H1 (cell line): ENCODE results near the gene NRXN2. TPM values are rescaled to one million over a fixed set of nuclear protein-coding genes. Genes with fewer than 3 reads are reported as not detected.

Experiments
- CTCF ChIA-PET: fragments of 300-600 bp; sonication (Branson Sonifier 250); formaldehyde crosslinking; loops from one replicate; lab custom pipeline; 2021; ENCODE audit not compliant: partially characterized antibody; lab: Charles Lee
- POLR2A ChIA-PET: fragments of 300-600 bp; sonication (Branson Sonifier 250); formaldehyde crosslinking; loops from one replicate; lab custom pipeline; 2021; ENCODE audit warnings: inconsistent platforms; ENCODE audit not compliant: partially characterized antibody; lab: Charles Lee
- DNase-seq, 2 experiments: peaks; one replicate each; pipeline versions ENCODE4 v3.0.0 to v3.0.0-alpha.2; 2010 to 2022; ENCODE audit warnings: low spot score in 2 of 2, low read depth in 1 of 2, mixed read lengths in 1 of 2
- FAIRE-seq: peaks from 2 replicates; lab custom pipeline; 2011; peaks lifted over from hg19 to GRCh38; lab: Jason Lieb, UNC
- H2AFZ ChIP-seq: 2 replicates; pipeline ENCODE4 v1.8.1; 2012; ENCODE audit warnings: low read length, inconsistent platforms
- H2AK5ac ChIP-seq: 2 replicates; pipeline ENCODE4 v1.6.1; 2013; ENCODE audit warnings: low read depth, low read length
- H2BK120ac ChIP-seq: replicated peaks from 2 replicates; pipeline ENCODE3; 2013; ENCODE audit warnings: low read depth, low read length, inconsistent platforms
- H2BK12ac ChIP-seq: 2 replicates; pipeline ENCODE4 v1.6.1; 2013; ENCODE audit warnings: low read depth, low read length
- H2BK15ac ChIP-seq: 2 replicates; pipeline ENCODE4 v1.6.1; 2013; ENCODE audit warnings: low read length
- H2BK20ac ChIP-seq: 2 replicates; pipeline ENCODE4 v1.6.1; 2013; ENCODE audit warnings: low read length
- H2BK5ac ChIP-seq: 2 replicates; pipeline ENCODE4 v1.6.1; 2013; ENCODE audit warnings: low read depth, low read length
- H3K14ac ChIP-seq: 2 replicates; pipeline ENCODE4 v1.6.1; 2013; ENCODE audit warnings: inconsistent platforms; ENCODE audit not compliant: insufficient read length
- H3K18ac ChIP-seq: 2 replicates; pipeline ENCODE4 v1.6.1; 2013; ENCODE audit warnings: low read length; ENCODE audit errors: extremely low read depth
- H3K23ac ChIP-seq: 2 replicates; pipeline ENCODE4 v1.6.1; 2013; ENCODE audit warnings: inconsistent platforms; ENCODE audit not compliant: insufficient read length
- H3K23me2 ChIP-seq: 2 replicates; pipeline ENCODE4 v1.6.1; 2013; ENCODE audit warnings: low read depth, low read length
- H3K27ac ChIP-seq: 2 replicates; pipeline ENCODE4 v1.6.1; 2011; ENCODE audit warnings: low read depth, low read length, inconsistent platforms
- H3K27me3 ChIP-seq, 4 experiments: replicated peaks in 1 of 4; 1 replicate in 1 of 4; 2 replicates in 3 of 4; pipeline versions ENCODE4 v1.6.1 to v1.8.1; 2011 to 2013; ENCODE audit warnings: low read length in 3 of 4, mild to moderate bottlenecking in 3 of 4, inconsistent platforms in 2 of 4, mixed read lengths in 2 of 4, moderate library complexity in 1 of 4; ENCODE audit not compliant: control insufficient read depth in 3 of 4, insufficient read depth in 3 of 4; ENCODE audit errors: extremely low read depth in 1 of 4
- H3K36me3 ChIP-seq, 4 experiments: 2 replicates each; pipeline versions ENCODE4 v1.6.1 to v1.8.1; 2011 to 2013; ENCODE audit warnings: mild to moderate bottlenecking in 4 of 4, low read length in 3 of 4, moderate library complexity in 2 of 4, control low read depth in 1 of 4, inconsistent platforms in 1 of 4; ENCODE audit not compliant: insufficient read depth in 4 of 4, control insufficient read depth in 2 of 4
- H3K4ac ChIP-seq: replicated peaks from 2 replicates; pipeline ENCODE3; 2013; ENCODE audit warnings: low read length, low read depth, mixed read lengths, inconsistent platforms; ENCODE audit not compliant: insufficient read length
- H3K4me1 ChIP-seq, 4 experiments: replicated peaks in 1 of 4; 1 replicate in 1 of 4; 2 replicates in 3 of 4; pipeline versions ENCODE4 v1.6.1 to v1.8.1; 2011 to 2013; ENCODE audit warnings: low read length in 3 of 4, inconsistent platforms in 2 of 4, mixed read lengths in 1 of 4; ENCODE audit not compliant: insufficient read depth in 4 of 4, control insufficient read depth in 3 of 4
- H3K4me2 ChIP-seq, 2 experiments: 2 replicates each; pipeline versions ENCODE4 v1.6.1 to v1.8.1; 2011 to 2013; ENCODE audit warnings: low read depth in 2 of 2, low read length in 2 of 2, control low read depth in 1 of 2, inconsistent platforms in 1 of 2, mild to moderate bottlenecking in 1 of 2; ENCODE audit not compliant: insufficient read depth in 1 of 2
- H3K4me3 ChIP-seq, 4 experiments: fragments of 200-600, 300-600 bp in 1 of 4; sonication (generic), shearing (Covaris generic), sonication (Bioruptor Twin) in 1 of 4; 2 replicates each; pipeline versions ENCODE4 v1.5.1 to v1.8.1; 2011 to 2016; ENCODE audit warnings: low read length in 4 of 4, low read depth in 3 of 4, control low read depth in 2 of 4, inconsistent platforms in 2 of 4, mild to moderate bottlenecking in 2 of 4, mixed read lengths in 1 of 4, moderate library complexity in 1 of 4; ENCODE audit not compliant: insufficient read depth in 2 of 4; ENCODE audit errors: extremely low read depth in 1 of 4
- H3K56ac ChIP-seq: replicated peaks from 2 replicates; pipeline ENCODE3; 2013; ENCODE audit warnings: low read depth, mild to moderate bottlenecking, mixed read lengths, low read length, inconsistent platforms; ENCODE audit not compliant: insufficient read length
- H3K79me1 ChIP-seq: 2 replicates; pipeline ENCODE4 v1.6.1; 2013; ENCODE audit warnings: low read depth, low read length, control low read depth
- H3K79me2 ChIP-seq, 2 experiments: 2 replicates each; pipeline versions ENCODE4 v1.6.1 to v1.8.1; 2012 to 2013; ENCODE audit warnings: low read length in 2 of 2, mild to moderate bottlenecking in 2 of 2, inconsistent platforms in 1 of 2; ENCODE audit not compliant: insufficient read depth in 2 of 2, control insufficient read depth in 1 of 2
- H3K9ac ChIP-seq, 4 experiments: replicated peaks in 1 of 4; 1 replicate in 1 of 4; 2 replicates in 3 of 4; pipeline versions ENCODE4 v1.6.1 to v1.8.1; 2011 to 2013; ENCODE audit warnings: low read depth in 3 of 4, low read length in 3 of 4, control low read depth in 2 of 4, mild to moderate bottlenecking in 2 of 4, moderate library complexity in 2 of 4, inconsistent platforms in 1 of 4; ENCODE audit errors: extremely low read depth in 1 of 4
- H3K9me3 ChIP-seq, 2 experiments: 2 replicates each; pipeline versions ENCODE4 v1.6.1 to v1.8.1; 2012 to 2013; ENCODE audit warnings: mild to moderate bottlenecking in 2 of 2, moderate library complexity in 2 of 2, control low read depth in 1 of 2, inconsistent platforms in 1 of 2, low read depth in 1 of 2, low read length in 1 of 2, mixed read lengths in 1 of 2; ENCODE audit not compliant: insufficient read depth in 2 of 2
- H4K20me1 ChIP-seq, 2 experiments: replicated peaks in 1 of 2; 2 replicates each; pipeline versions ENCODE3 to v1.8.1; 2011 to 2013; ENCODE audit warnings: inconsistent platforms in 2 of 2, low read length in 2 of 2, mild to moderate bottlenecking in 1 of 2; ENCODE audit not compliant: insufficient read depth in 2 of 2, control insufficient read depth in 1 of 2
- H4K5ac ChIP-seq: 2 replicates; pipeline ENCODE4 v1.6.1; 2013; ENCODE audit warnings: low read length, low read depth, mixed read lengths, inconsistent platforms; ENCODE audit not compliant: insufficient read length
- H4K8ac ChIP-seq: 2 replicates; pipeline ENCODE4 v1.8.0; 2013; ENCODE audit warnings: mild to moderate bottlenecking, moderate library complexity, low read length, inconsistent platforms; ENCODE audit not compliant: insufficient read depth; ENCODE audit errors: extremely low read depth
- H4K91ac ChIP-seq: replicated peaks from 2 replicates; pipeline ENCODE3; 2013; ENCODE audit warnings: low read length, mixed read lengths, inconsistent platforms; ENCODE audit not compliant: insufficient read length
- SIN3A ChIP-seq, 2 experiments: IDR thresholded peaks in 1 of 2; conservative IDR thresholded peaks in 1 of 2; 2 replicates each; pipeline ENCODE4 v1.6.1; 2011 to 2012; ENCODE audit warnings: low read length in 2 of 2, improper control_type of control experiment in 1 of 2, low read depth in 1 of 2, mild to moderate bottlenecking in 1 of 2
- WGBS, 2 experiments: shearing (Covaris generic) in 1 of 2; methylation state at CpG; one replicate each; pipeline versions ENCODE4 v1.1.6 to v1.1.7; 2013 to 2015; ENCODE audit warnings: low lambda C conversion rate in 2 of 2, mixed read lengths in 2 of 2, inconsistent platforms in 1 of 2, low coverage in 1 of 2, missing lambda C conversion rate in 1 of 2; ENCODE audit not compliant: insufficient replicate concordance in 2 of 2, insufficient coverage in 1 of 2, insufficient read length in 1 of 2; ENCODE audit errors: extremely low coverage in 1 of 2, missing lambda C conversion rate in 1 of 2; 5-methylcytosine and 5-hydroxymethylcytosine counted together
- polyA plus RNA-seq, 7 experiments: library from polyadenylated mRNA; depleted of rRNA in 3 of 7; stranded (reverse) in 5 of 7; unstranded in 2 of 7; fragments of >200 nt in 5 of 7; fragments of 200-250 nt in 2 of 7; gene quantifications; 1 replicate in 5 of 7; 2 replicates in 1 of 7; 4 replicates in 1 of 7; pipeline versions ENCODE4 v1.2.1 to v1.2.3, GENCODE V29; 2011 to 2013; ENCODE audit warnings: missing spikeins in 2 of 7, mixed read lengths in 2 of 7
- total RNA-seq: library from RNA; stranded (reverse); fragmentation: NEBNext Ultra II Directional; extraction: Animal tissue kit (Norgen Biotek cat#: 25700); gene quantifications from 2 replicates; pipeline ENCODE4 v1.2.1, GENCODE V29; 2021
- TF ChIP-seq, protein P1 (sequence below): IDR thresholded peaks from 2 replicates; pipeline ENCODE4 v1.6.1; 2012; ENCODE audit warnings: inconsistent platforms

The NRXN2 gene
- total and polyA plus RNA-seq, 2 of the 8 experiments (the other 6 are each of a cell fraction or from before 2014, with no cell fraction given), result 1.3 to 11.5 TPM

DNA sequence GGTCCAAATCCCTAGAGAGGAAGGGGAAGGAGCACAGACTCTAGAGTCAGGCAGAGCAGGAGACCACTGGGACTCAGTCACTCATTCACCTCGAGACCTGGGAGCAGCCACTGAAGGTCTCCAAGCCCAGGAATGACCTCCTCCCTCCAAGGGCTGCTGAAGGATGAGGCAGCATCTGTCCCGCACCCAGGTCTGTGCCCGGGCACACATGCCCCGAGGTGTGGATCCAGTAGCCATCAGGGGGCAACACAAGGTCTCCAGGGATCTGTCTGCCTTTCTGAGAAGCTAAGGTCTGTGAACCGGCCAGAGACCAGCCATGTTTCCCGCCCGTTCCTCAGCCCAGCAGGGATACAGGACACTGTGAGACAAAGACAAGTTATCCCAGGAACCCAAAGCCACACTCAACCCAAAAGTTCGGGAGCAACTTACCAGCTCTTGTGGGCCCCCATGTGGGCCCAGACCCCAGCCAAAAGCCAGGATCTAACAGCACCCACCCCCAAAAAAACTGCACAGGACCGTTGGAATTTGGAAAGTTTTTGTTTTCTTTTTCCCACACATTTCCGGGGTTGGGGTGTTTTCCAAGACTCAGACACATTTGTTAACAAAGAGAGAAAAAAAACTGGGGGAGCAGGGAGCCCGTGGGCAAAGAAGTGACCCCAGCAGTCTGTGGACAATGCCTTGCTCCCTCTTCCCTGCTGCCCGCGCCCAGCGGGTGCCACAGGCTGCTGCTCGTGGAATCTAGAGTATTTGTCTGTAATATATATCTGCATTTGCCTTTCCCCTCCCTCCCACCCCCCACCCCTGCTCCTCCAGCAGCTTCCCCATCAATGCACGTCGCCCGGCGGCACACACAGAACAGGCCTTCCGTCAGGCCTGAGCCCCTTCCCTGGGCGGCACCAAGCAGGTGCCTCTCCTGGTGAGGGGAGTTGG, 117.1 kb downstream of the NRXN2 start:
- CTCF ChIA-PET, result interaction anchor here (0.6 to 2.8 kb wide), 10 partner anchors 10 to 160 kb away, joined by 3 to 26 read pairs (median 4); no protein-coding TSS in a partner anchor

More for the DNA sequence above, 117.1 kb downstream of the NRXN2 start:
- FAIRE-seq (no peak), DNase-seq (no peak)
- H3K9me3 ChIP-seq, result no peaks in the 10 kb centered on the region
- no peak overlapping the region for H2BK15ac ChIP-seq
- H3K4me2 ChIP-seq, result no peak overlapping the region
- no peak overlapping the region for H2BK20ac ChIP-seq
- no peaks in the 10 kb centered on the region for H4K20me1 ChIP-seq
- H4K8ac ChIP-seq, result peak overlapping the region; percentile 8; the same call in 1 of the 2 replicates
- TF ChIP-seq SIN3A (conservative IDR thresholded peaks at IDR 0.05 in 1 of 2, IDR thresholded peaks at IDR 0.05 in 1 of 2; ENCODE audit: low read depth in 1 of 2, low read length in 2 of 2), result no peak
- TF ChIP-seq, protein P1, sequence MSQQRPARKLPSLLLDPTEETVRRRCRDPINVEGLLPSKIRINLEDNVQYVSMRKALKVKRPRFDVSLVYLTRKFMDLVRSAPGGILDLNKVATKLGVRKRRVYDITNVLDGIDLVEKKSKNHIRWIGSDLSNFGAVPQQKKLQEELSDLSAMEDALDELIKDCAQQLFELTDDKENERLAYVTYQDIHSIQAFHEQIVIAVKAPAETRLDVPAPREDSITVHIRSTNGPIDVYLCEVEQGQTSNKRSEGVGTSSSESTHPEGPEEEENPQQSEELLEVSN, result 0 out of 2 replicates have a peak, but pooled peaks have one; percentile 24
- no peaks in the 10 kb centered on the region for H3K27me3 ChIP-seq
- H3K14ac ChIP-seq, result no peak overlapping the region
- H2BK5ac ChIP-seq, result no peak overlapping the region
- H2AFZ ChIP-seq, result no peak overlapping the region
- WGBS, 2 experiments, result 87% methylated on average over 16 of the region's 21 CpGs; no CpG with 5 or more reads in 1 of the 2 experiments
- H3K9ac ChIP-seq, result no peak overlapping the region
- H4K5ac ChIP-seq, result no peak overlapping the region
- H3K23ac ChIP-seq, result no peak overlapping the region
- H3K4me3 ChIP-seq, result no peak overlapping the region
- H4K91ac ChIP-seq, result no peak overlapping the region
- H2AK5ac ChIP-seq, result no peak overlapping the region
- no peaks in the 10 kb centered on the region for H3K23me2 ChIP-seq
- no peak overlapping the region for H3K4ac ChIP-seq
- H2BK12ac ChIP-seq, result no peak overlapping the region
- POLR2A ChIA-PET, result interaction anchor here (0.6 to 1.5 kb wide), 2 partner anchors 39 to 102 kb away, joined by 3 read pairs; no protein-coding TSS in a partner anchor
- H3K27ac ChIP-seq, result no peak overlapping the region
- peaks cover 0 to 6% (median 0%) of the 10 kb centered on the region in 4 experiments; a peak in 1 of 7 replicates for H3K4me1 ChIP-seq
- H3K18ac ChIP-seq, result no peak overlapping the region
- H3K56ac ChIP-seq, result no peak overlapping the region
- H2BK120ac ChIP-seq, result no peak overlapping the region
- H3K36me3 ChIP-seq, result no peaks in the 10 kb centered on the region
- H3K79me2 ChIP-seq, result no peaks in the 10 kb centered on the region
- no peaks in the 10 kb centered on the region for H3K79me1 ChIP-seq
